CD4-positive, alpha-beta T cell treated with Interleukin-12 subunit alpha and Interleukin-12 subunit beta, for 1 hour (primary cell): ENCODE measurements around the gene GSK3B.
"Not testable (repeated sequence)": the region's sequence is repeated elsewhere in the genome, so short reads cannot be mapped to it uniquely, and the experiment has no call there.

Experiments
- DNase-seq: peaks from one replicate; pipeline ENCODE4 v3.0.0-alpha.2; 2020

GSK3B gene

GRCh38 chr3:119990888-119991287 lies 103.4 kb downstream of the GSK3B start:
- no peak for DNase-seq

DNA sequence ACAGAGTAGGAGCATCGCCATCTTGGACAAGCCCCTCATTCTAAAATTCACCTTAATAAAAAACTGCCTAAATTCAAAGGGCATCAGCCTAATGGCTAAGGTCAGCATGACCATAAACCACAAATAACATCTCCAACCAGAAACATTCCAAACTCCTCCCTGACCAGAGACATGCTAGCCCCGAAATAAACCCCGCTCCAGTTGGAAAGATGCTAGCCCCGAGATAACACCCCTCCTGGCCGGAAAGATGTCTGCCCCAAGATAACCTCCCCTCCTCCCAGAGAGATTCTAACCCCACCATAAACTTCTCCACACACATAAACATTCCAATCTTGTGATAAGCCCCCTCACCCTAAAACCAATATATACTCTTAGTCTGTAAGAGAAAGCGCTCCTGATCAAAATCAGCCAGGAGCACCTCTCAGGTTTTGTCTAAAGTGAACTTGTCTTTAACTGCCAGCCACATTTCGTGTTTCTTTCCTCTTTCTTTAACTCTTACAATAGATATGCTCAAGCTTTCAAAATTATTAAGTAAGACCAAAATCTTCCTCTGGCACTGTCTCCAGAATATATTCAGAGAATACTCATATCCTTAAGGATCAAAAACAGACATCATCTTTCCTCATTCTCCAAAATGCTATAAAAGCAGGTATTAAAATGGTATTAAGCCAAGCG lies 104.1 kb downstream of the GSK3B start:
- DNase-seq, result no peak

DNA sequence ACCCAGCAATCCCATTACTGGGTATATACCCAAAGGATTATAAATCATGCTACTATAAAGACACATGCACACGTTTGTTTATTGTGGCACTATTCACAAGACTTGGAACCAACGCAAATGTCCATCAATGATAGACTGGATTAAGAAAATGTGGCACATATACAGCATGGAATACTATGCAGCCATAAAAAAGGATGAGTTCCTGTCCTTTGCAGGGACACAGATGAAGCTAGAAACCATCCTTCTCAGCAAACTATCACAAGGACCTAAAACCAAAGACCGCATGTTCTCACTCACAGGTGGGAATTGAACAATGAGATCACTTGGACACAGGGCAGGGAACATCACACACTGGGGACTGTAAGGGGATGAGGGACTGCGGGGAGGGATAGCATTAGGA lies 107.4 kb downstream of the GSK3B start:
- DNase-seq, result not testable (repeated sequence)

GRCh38 chr3:119981386-119981785 lies 112.9 kb downstream of the GSK3B start:
- no peak for DNase-seq

DNA sequence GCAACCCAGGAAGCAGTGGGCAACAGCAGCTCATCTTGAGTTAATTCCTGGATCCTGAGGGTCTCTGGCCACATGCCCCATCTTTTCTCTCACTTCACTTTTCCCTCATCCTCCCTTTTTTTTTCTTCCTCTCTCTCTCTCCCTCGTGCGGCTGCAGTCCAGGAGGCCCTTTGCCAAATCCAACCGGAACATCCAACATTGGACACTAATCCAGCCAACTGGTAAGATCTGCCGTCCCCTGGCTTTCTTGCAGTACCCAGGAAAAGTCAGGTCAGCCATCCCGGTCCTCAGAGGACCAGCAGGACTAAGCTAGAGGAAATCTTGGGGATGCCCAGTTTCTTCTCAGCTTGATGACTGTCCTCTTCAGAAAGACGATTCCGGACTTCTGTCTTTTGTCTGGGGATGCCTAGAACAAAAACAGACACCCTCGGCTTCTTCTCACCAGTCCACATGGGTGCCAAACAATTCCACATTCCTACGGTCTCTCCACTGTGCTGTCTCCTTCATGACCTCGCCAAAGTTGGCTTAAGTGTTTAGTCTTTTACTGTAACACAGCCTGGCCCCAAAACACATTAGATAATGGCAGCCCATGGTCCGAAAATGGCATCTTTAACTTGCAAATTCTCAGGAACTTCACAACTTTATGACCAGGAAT lies 115.6 kb downstream of the GSK3B start:
- no peak for DNase-seq

DNA sequence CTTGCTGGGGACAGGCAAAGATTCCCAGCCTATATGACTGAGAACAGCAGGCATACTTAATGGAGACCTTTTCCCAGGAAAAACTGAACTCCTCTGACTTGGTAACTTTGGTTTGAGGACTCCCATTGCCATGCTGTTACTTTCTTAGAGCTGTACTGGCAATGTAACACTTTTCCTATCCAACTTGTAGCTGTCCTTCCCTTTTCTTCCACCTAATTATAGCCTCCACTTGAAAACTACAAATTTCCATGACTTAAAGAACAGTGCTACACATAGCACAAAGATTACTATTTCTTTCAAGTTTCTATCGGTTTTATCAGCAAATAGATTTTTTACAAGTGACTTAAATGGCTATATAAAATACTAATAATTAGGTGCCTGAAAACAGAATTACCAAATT lies 116.9 kb downstream of the GSK3B start:
- no peak for DNase-seq

- DNase-seq, result no peak
Observed at GRCh38 chr3:119976214-119976613, 118.0 kb downstream of the GSK3B start.

- DNase-seq, result no peak
Observed at GRCh38 chr3:119974656-119975055, 119.6 kb downstream of the GSK3B start.

- no peak for DNase-seq
Observed at GRCh38 chr3:119973018-119973646, 121.1 kb downstream of the GSK3B start.

DNA sequence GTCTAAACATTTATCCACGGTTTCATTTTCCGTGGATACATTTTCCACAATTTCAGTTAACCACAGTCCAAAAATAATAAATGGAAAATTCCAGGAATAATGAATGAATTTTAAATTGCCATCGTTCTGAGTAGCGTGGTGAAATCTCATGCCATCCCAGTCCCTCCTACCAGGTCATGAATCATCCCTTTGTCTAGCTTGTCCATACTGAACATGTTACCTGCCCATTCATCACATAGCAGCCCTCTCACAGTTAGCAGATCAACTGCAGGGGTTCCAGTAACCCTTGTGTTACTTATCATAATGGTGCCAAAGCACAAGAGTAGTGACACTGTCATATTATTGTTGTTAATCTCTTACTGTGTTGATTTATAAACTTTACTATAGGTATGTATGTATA lies 124.5 kb downstream of the GSK3B start:
- no peak for DNase-seq

DNA sequence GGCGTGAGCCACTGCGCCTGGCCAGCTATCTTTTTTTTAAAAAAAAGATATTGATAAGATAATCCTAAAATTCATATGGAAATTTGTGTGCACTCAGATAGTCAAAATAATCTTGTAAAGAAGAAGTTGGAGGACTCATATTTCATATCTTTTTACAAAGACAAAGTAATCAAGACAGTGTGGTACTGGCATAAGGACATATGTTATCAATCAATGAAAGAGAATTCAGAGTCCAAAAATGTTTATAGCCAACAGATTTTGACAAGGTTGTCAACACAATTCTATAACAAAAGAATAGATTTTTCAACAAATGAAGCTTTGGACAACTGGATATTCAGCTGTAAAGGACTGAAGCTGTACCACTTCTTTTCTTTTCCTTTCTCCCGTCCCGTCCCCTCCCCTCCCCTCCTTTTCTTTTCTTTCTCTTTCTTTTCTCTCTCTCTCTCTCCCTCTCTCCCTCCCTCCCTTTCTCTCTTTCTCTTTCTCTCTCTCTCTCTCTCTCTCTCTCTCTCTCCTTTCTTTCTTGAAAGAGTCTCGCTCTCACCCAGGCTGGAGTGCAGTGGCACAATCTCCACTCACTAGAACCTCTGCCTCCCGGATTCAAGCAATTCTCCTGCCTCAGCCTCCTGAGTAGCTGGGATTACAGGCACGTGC lies 126.8 kb downstream of the GSK3B start:
- DNase-seq, result no peak

DNA sequence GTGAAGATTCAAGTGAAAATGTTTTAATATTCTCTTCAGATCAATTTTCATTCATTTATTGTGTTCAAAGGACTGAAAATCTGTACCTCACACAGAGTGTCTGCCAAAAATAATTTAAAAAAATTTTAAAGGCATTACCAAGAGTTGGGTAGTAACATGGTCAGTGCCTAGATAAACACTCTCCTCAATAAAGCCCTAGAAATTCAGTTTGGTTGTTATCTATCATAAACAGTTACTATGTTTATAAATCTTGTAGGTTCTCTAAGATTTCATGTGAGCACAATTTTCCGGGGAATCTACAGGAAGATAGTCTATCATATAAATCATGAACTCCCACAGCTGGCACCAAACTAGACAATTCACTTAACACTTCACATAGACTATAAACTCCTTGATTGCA lies 128.6 kb downstream of the GSK3B start:
- no peak for DNase-seq

- no peak for DNase-seq
Observed at GRCh38 chr3:119964294-119964693, 130.0 kb downstream of the GSK3B start.

DNA sequence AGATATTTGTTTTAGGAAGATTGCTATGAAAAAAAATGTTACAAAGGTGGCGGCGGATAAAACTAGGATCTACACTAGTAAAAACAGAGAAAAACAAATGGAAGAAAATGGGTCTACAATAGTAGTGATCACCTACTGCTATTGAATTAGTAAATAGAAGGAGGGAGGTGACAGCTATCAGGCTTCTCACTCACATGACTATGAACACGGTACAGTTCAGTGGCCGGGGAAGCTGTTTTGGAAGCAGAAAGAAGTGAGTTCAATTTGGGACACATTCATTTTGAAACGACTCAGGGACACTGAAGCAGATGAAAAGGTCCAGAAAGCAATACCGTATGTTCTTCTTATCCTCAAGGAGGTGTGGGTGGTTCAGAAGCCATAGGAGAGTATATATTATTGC lies 138.3 kb downstream of the GSK3B start:
- DNase-seq, result no peak

DNA sequence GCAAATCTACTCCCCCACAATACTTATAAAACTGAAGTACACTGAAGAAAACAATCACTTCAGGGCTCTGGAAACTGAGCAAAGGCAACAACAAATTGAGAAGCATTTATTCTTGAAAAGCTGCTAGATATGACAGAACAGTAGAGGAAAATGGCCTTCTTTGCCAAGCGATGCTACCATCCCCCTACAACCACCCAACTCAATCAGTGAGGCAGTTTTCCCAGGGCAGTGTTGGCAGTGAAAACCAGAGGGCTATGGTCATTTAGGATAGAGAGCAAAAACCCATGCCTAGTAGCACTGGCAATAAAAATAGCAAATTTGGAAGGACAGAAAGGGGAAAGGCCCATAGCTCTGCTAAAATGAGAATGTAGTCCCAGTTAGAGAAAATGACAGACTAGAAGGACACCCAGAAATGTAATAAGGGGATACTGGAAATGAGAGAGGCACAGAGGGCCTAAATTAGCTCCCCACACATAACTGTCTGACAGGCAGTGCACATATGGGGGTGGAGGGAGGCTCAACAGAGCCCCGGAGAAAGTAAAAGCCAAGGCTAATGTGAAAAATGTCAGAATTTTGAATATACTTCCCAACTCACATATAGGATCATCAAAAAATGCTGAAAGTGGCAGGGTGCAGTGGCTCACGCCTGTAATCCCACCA lies 143.5 kb downstream of the GSK3B start:
- no peak for DNase-seq

DNA sequence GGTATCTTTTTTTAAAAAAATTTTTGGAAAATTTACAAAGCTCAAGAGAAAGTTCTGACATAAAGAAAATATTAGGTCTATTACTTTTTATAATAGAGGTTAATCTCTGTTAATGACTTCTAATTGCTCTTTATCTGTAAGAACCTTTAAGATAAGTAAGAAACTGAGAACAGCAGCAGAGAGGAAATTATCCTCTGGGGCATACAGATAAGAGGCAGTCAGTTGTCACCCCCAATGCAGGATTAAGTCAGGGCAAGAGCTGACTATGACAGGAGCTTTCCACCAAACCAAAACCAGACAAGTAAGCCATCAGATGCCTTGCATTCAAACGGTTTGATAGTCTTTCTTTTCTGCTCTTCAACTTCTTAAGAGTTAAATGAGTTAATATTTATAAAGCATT lies 149.0 kb downstream of the GSK3B start:
- no peak for DNase-seq

DNA sequence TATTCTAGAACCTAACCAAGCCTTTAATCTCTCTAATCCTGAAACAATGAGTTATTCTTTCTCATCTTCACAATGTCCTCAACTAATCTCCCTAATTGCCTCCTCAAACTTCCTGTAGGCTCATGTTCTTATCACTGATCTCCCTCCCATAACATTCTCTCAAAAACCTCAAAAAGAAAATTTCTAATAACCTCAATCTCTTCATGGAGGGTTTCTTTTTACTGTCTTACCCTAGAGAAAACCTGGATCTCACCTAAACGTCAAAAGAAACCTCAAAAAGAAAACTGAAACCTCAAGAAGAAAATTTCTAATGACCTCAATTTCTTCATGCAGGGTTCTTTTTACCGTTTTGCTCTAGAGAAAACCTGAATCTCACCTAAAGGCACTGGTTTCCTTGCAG lies 150.2 kb downstream of the GSK3B start:
- no peak for DNase-seq

DNA sequence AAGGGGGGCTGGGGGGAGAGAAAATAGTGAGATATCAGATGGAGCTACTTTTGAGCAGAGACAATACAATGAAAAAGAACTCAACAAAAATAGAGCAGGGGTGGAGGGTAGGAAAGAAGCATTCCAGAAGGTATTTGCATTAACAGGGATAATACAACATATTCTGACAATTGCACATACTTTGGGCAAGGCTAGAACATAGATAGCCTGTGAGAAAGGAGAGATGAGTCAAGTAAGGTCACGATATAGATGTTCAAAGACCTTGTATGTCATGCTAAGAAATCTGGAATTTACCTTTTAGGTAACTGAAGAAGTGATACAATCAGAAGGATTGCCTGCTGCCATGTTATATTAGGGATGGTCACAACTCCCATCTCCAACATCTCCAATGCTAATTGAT lies 155.2 kb downstream of the GSK3B start:
- DNase-seq, result no peak

- DNase-seq, result peak; percentile 44
Observed at GRCh38 chr3:119937229-119937628, 157.0 kb downstream of the GSK3B start.

- DNase-seq, result no peak
Observed at GRCh38 chr3:119934249-119934648, 160.0 kb downstream of the GSK3B start.

GRCh38 chr3:119933207-119933606 lies 161.0 kb downstream of the GSK3B start:
- DNase-seq, result no peak

GRCh38 chr3:119930286-119930685 lies 164.0 kb downstream of the GSK3B start:
- no peak for DNase-seq

DNA sequence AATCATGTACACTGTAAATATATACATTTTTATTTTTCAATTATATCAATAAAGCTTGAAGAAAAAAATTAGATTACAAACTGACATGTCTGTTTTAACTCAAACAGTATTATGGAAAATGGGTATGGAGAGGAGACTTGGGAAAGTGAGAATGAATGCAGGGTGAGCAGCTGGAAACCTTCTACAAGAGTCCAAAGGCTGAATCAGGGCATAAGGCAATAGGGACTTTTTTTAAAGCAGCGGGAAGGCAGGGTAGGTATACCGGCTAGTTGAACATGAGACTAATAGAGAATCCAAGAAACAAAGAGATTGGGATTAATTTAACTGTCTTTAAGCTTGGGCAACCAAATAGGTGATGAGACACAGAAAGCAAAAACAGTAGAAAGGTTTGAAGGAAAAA lies 167.1 kb downstream of the GSK3B start:
- no peak for DNase-seq
